Glutamatergic neuron (in vitro differentiated cells): ENCODE measurements around the gene RNASEL. TPM values are rescaled to one million over a fixed set of nuclear protein-coding genes. Genes with fewer than 3 reads are reported as not detected.
"Not testable (repeated sequence)": the region's sequence is repeated elsewhere in the genome, so short reads cannot be mapped to it uniquely, and the experiment has no call there.

ENCODE experiments used
- DNase-seq: peaks from one replicate; pipeline ENCODE4 v3.0.0; 2022
- H3K27ac Mint-ChIP-seq: one replicate; pipeline ENCODE4 v1.8.0; 2020; ENCODE audit warnings: mild to moderate bottlenecking, mixed read lengths, inconsistent platforms; ENCODE audit not compliant: unreplicated experiment
- H3K27me3 Mint-ChIP-seq: one replicate; pipeline ENCODE4 v1.8.0; 2020; ENCODE audit warnings: mild to moderate bottlenecking, moderate library complexity, mixed read lengths, inconsistent platforms; ENCODE audit not compliant: unreplicated experiment
- H3K36me3 Mint-ChIP-seq: one replicate; pipeline ENCODE4 v1.8.0; 2020; ENCODE audit warnings: mild to moderate bottlenecking, mixed read lengths, inconsistent platforms; ENCODE audit not compliant: unreplicated experiment
- H3K4me1 Mint-ChIP-seq: one replicate; pipeline ENCODE4 v1.8.0; 2020; ENCODE audit warnings: mild to moderate bottlenecking, low read depth, mixed read lengths, inconsistent platforms; ENCODE audit not compliant: unreplicated experiment
- H3K4me3 Mint-ChIP-seq: one replicate; pipeline ENCODE4 v1.8.0; 2020; ENCODE audit warnings: mild to moderate bottlenecking, mixed read lengths, inconsistent platforms; ENCODE audit not compliant: unreplicated experiment
- H3K9me3 Mint-ChIP-seq: one replicate; pipeline ENCODE4 v1.8.0; 2020; ENCODE audit warnings: mild to moderate bottlenecking, moderate library complexity, mixed read lengths, inconsistent platforms; ENCODE audit not compliant: unreplicated experiment
- CTCF ChIP-seq: fragments of 200-600 bp; sonication (generic); IDR thresholded peaks from one replicate; pipeline ENCODE4 v1.5.0; 2021; ENCODE audit not compliant: partially characterized antibody, unreplicated experiment
- total RNA-seq: library from RNA; stranded (reverse); fragmentation: NEBNext Ultra II Directional; extraction: Animal tissue kit (Norgen Biotek cat#: 25700); gene quantifications from one replicate; pipeline ENCODE4 v1.2.1, GENCODE V29; 2021; ENCODE audit not compliant: unreplicated experiment

Gene RNASEL
- total RNA-seq, 1 donor from 2014 or later, result 1.3 TPM

DNA sequence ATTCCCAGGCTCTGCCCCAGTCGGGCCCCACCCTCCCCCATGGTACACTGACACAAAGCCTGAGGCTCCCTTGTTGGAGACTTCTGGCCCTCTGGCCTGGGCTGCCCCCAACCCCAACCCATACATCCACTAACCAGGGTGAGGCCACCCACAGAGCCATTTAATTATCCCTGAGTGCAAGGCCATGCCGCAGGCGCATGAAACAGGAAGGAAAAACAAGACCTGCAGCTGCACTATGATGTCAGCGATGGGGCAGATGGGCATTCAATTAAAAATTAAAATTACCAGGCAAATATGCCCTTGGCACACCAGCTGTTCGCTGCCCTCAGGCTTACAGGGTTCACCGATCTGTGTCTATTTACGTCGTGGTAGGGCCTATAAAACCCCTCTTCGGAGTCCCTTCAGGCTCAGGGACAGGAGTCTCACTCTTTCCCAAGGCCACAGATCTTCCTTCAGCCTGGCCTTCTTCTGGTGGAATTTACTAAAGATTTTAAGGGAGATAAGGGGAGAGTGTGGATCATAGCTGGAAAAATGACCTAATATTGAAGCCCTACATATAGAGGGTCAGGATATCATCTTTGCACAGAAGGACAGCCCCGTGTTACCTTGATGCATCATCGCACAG is 44.7 kb upstream of the RNASEL start:
- Mint-ChIP-seq H3K4me1 (peaks cover 29% of the 10 kb centered on the region), H3K27ac (peak overlapping the region; percentile 93), H3K4me3 (peak overlapping the region; percentile 14), H3K9me3 (peaks cover 17% of the 10 kb centered on the region), H3K36me3 (no peaks in the 10 kb centered on the region), H3K27me3 (peaks cover 16% of the 10 kb centered on the region)
- TF ChIP-seq CTCF, result no peak
- peak; percentile 69 for DNase-seq

- Mint-ChIP-seq H3K27ac (peak overlapping the region; percentile 18), H3K4me1 (peaks cover 29% of the 10 kb centered on the region), H3K4me3 (no peak overlapping the region), H3K36me3 (no peaks in the 10 kb centered on the region), H3K27me3 (peaks cover 16% of the 10 kb centered on the region), H3K9me3 (peaks cover 17% of the 10 kb centered on the region)
- no peak for TF ChIP-seq CTCF
- DNase-seq, result no peak
These were observed 44.0 kb upstream of the RNASEL start for GRCh38 chr1:182633031-182633430.

- Mint-ChIP-seq H3K4me1 (peaks cover 29% of the 10 kb centered on the region), H3K9me3 (peaks cover 17% of the 10 kb centered on the region), H3K27me3 (peaks cover 16% of the 10 kb centered on the region)
- H3K36me3 Mint-ChIP-seq, DNase-seq, H3K4me3 Mint-ChIP-seq, H3K27ac Mint-ChIP-seq: not testable (repeated sequence)
These were observed 43.4 kb upstream of the RNASEL start for GRCh38 chr1:182632441-182632857.

- TF ChIP-seq CTCF, result no peak
- Mint-ChIP-seq H3K9me3 (peaks cover 15% of the 10 kb centered on the region), H3K4me3 (no peak overlapping the region), H3K36me3 (no peaks in the 10 kb centered on the region), H3K4me1 (peaks cover 32% of the 10 kb centered on the region), H3K27ac (no peak overlapping the region), H3K27me3 (peaks cover 16% of the 10 kb centered on the region)
- DNase-seq, result no peak
These were observed 42.9 kb upstream of the RNASEL start for GRCh38 chr1:182631954-182632353.

DNA sequence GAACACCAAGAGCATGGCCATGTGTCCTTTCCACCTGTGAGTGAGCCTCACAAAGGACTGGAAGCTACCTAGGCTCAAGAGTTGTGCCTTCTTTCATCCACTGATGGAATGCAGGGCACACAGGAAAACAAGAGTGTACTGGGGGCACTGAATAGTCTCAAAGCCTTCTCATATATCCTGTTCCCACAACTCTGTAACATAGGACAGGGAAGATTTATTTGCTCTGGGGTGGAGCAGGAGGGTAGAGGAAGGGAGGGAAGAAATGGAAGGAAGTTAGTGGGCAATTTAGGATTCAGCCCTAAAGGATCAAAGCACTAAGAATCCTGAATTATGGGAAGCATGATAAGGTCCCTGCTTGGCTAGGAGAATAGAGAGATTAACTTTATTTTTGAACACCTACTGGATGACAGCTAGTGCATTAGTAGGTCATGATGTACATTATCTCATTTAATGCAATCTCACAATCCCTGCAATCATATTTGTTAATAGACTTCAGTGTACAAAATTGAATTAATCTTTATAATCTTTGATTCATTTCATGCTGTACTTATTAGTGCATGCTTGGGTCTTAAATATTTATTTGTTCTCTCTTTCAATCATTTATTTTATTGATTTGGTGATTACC is 42.1 kb upstream of the RNASEL start:
- Mint-ChIP-seq H3K9me3 (peaks cover 15% of the 10 kb centered on the region), H3K27ac (no peak overlapping the region), H3K36me3 (no peaks in the 10 kb centered on the region), H3K27me3 (peaks cover 16% of the 10 kb centered on the region), H3K4me1 (peaks cover 34% of the 10 kb centered on the region), H3K4me3 (no peak overlapping the region)
- no peak for TF ChIP-seq CTCF
- DNase-seq, result no peak
